HAP-1 (cell line): ENCODE data around the gene DRD2.
A peak's percentile ranks its signal among the peaks of the same experiment; 100 is the strongest.

ENCODE experiments used
- DNase-seq, 2 experiments: peaks; one replicate each; pipeline ENCODE4 v3.0.0-alpha.2; 2016 to 2020; ENCODE audit warnings: low spot score in 2 of 2
- H3K27me3 ChIP-seq: fragments of 250-450 bp; sonication (Bioruptor Pico); 2 replicates; pipeline ENCODE4 v1.5.1; 2020; ENCODE audit warnings: low read depth, mild to moderate bottlenecking, moderate library complexity
- H3K36me3 ChIP-seq: fragments of 250-450 bp; sonication (Bioruptor Pico); replicated peaks from 2 replicates; pipeline ENCODE4 v1.5.1; 2020; ENCODE audit warnings: mild to moderate bottlenecking
- H3K4me1 ChIP-seq: fragments of 250-450 bp; sonication (Bioruptor Pico); 2 replicates; pipeline ENCODE4 v1.5.1; 2020; ENCODE audit warnings: mild to moderate bottlenecking
- H3K4me3 ChIP-seq: fragments of 250-450 bp; sonication (Bioruptor Pico); 2 replicates; pipeline ENCODE4 v1.5.1; 2020; ENCODE audit warnings: mild to moderate bottlenecking, moderate library complexity
- H3K9me3 ChIP-seq: fragments of 250-450 bp; sonication (Bioruptor Pico); 2 replicates; pipeline ENCODE4 v1.5.1; 2020; ENCODE audit warnings: mild to moderate bottlenecking, moderate library complexity
- in situ Hi-C: fragments of 300-500 bp; cut with MboI; formaldehyde crosslinking; loops from 3 replicates; pipeline ENCODE4 v1.14.3; 2020; ENCODE audit warnings: low sequenced_read_pairs, inconsistent platforms, mixed read lengths

Gene DRD2

GRCh38 chr11:113504071-113504470, 28.9 kb upstream of the DRD2 start:
- H3K9me3 ChIP-seq = no peaks in the 10 kb centered on the region
- no peak overlapping the region for H3K4me3 ChIP-seq
- in situ Hi-C loops = no loop called here
- no peak for DNase-seq
- no peaks in the 10 kb centered on the region for H3K4me1 ChIP-seq
- H3K36me3 ChIP-seq = no peaks in the 10 kb centered on the region
- no peaks in the 10 kb centered on the region; the same call in 1 of the 2 replicates for H3K27me3 ChIP-seq

DNA sequence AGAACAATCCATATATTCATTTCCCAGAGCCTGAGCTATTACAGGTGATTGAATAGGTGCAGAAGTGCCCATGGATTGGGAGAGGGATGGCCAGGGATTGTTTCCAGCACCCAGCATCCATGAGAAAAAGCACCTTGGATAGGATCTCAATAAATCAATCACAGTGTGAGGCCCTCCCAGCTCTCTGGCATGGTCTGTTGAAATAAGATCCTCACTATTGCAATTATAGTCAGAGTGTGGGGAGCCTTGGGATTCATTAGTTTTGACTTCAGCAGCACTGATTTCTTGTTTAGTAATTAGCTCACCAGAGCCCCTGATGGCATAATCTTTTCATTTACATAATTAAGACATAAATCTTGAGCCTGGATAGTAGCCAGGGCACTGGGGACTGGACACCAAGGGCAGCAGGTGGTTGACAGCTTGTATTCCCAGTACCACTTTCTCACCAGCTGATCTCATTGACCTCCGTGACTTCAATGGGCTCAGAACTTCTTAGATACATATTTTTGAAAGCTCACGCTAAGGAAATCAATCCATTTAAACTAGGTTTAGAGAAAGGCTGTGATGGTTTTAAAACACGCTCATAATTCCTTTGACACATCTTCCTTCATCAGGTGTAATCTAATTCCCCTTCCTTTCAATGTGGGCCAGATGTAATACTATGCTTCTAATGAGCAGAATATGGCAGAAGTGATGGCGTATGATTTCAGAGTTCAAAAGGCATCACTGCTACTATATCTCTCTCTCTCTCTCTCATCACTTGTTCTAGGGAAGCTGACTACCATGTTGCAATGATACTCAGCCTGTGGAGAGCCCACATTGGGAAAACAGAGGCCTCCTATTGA, 22.1 kb upstream of the DRD2 start:
- Histone ChIP-seq H3K4me3 (no peak overlapping the region), H3K36me3 (no peaks in the 10 kb centered on the region), H3K9me3 (no peaks in the 10 kb centered on the region), H3K27me3 (peaks cover 2% of the 10 kb centered on the region), H3K4me1 (no peaks in the 10 kb centered on the region)
- DNase-seq = no peak
- in situ Hi-C loops = no loop called here

GRCh38 chr11:113496026-113496651, 20.9 kb upstream of the DRD2 start:
- no peaks in the 10 kb centered on the region for H3K9me3 ChIP-seq
- DNase-seq = no peak
- no peaks in the 10 kb centered on the region for H3K4me1 ChIP-seq
- no peaks in the 10 kb centered on the region for H3K36me3 ChIP-seq
- H3K4me3 ChIP-seq = no peak overlapping the region
- in situ Hi-C loops = no loop called here
- H3K27me3 ChIP-seq = peaks cover 2% of the 10 kb centered on the region; the same call in 1 of the 2 replicates

DNA sequence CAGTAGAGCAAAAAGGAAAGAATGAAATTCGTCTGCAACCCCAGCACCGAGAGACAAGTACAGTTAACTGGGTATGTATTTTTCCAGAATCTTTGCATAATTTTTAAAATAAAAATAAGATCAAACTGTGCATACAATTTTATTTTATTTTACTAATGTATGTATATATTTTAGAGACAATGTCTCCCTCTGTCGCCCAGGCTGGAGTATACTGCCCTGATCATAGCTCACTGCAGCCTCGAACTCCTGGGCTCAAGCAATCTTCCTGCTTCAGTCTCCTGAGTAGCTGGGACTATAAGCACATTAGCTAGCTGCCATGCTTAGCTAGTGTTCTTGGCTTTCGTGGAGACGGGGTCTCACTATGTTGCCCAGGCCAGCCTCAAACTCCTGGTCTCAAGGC, 18.8 kb upstream of the DRD2 start:
- in situ Hi-C loops = no loop called here
- Histone ChIP-seq H3K27me3 (peaks cover 2% of the 10 kb centered on the region; the same call in 1 of the 2 replicates), H3K9me3 (no peaks in the 10 kb centered on the region), H3K4me1 (no peaks in the 10 kb centered on the region), H3K36me3 (no peaks in the 10 kb centered on the region), H3K4me3 (no peak overlapping the region)
- no peak for DNase-seq

- in situ Hi-C loops = no loop called here
- Histone ChIP-seq H3K4me3 (no peak overlapping the region), H3K4me1 (no peaks in the 10 kb centered on the region), H3K9me3 (no peaks in the 10 kb centered on the region), H3K27me3 (peaks cover 2% of the 10 kb centered on the region; the same call in 1 of the 2 replicates), H3K36me3 (no peaks in the 10 kb centered on the region)
- no peak for DNase-seq
Measured at GRCh38 chr11:113493206-113493605, 18.0 kb upstream of the DRD2 start.

DNA sequence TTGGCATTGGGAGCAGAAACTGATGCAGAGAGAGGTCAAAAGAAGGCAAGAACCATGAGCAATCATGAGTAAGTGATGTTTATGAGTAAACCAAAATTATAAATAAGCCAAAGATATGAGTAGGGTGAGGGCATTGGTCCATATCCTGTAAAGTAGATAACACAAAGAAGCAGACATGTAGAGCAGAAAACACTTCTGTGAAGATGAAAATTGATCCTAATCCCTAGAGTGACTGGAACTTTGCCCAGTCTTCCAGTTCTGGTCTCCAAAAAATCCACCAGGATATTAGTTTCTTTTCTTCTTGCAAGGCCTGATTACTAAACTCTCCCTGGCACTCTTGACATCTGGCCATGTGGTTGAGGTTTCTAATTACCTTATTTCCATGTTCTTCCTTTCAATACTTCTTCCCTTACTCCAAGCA, 13.7 kb upstream of the DRD2 start:
- DNase-seq = no peak
- Histone ChIP-seq H3K4me3 (no peak overlapping the region), H3K4me1 (no peaks in the 10 kb centered on the region), H3K9me3 (no peaks in the 10 kb centered on the region), H3K36me3 (no peaks in the 10 kb centered on the region), H3K27me3 (peaks cover 2% of the 10 kb centered on the region; the same call in 1 of the 2 replicates)
- in situ Hi-C loops = no loop called here

DNA sequence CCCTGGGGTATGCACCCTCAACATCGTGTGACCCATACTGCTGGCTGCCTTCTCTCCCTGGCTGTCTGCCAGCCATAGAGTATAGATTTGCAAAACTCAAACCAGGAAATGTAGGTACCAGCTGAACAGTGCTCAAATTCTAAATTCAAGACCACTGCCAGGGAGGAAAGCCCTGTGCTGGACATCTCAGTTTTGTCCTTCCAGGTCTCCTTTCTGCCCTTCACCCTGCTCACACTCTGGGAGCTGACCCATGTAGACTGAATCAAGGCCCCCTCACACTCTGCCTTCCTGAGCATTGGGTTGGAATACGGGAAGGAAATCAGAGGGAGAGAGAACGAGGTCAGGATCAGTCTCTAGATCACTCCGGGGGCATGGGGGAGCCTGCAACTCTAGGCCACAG, 12.4 kb upstream of the DRD2 start:
- DNase-seq = no peak
- H3K27me3 ChIP-seq = no peaks in the 10 kb centered on the region
- H3K4me3 ChIP-seq = no peak overlapping the region
- in situ Hi-C loops = no loop called here
- H3K4me1 ChIP-seq = no peaks in the 10 kb centered on the region
- H3K9me3 ChIP-seq = no peaks in the 10 kb centered on the region
- H3K36me3 ChIP-seq = no peaks in the 10 kb centered on the region

- in situ Hi-C loops = no loop called here
- Histone ChIP-seq H3K27me3 (no peaks in the 10 kb centered on the region; the same call in 1 of the 2 replicates), H3K4me1 (no peaks in the 10 kb centered on the region), H3K9me3 (no peaks in the 10 kb centered on the region), H3K4me3 (no peak overlapping the region), H3K36me3 (no peaks in the 10 kb centered on the region)
- DNase-seq = no peak
Measured at GRCh38 chr11:113484223-113484622, 9.0 kb upstream of the DRD2 start.

GRCh38 chr11:113481672-113482071, 6.5 kb upstream of the DRD2 start:
- Histone ChIP-seq H3K4me3 (no peak overlapping the region), H3K9me3 (no peaks in the 10 kb centered on the region), H3K36me3 (no peaks in the 10 kb centered on the region), H3K4me1 (no peaks in the 10 kb centered on the region), H3K27me3 (no peaks in the 10 kb centered on the region; the same call in 1 of the 2 replicates)
- DNase-seq = no peak
- in situ Hi-C loops = no loop called here

- H3K27me3 ChIP-seq = no peaks in the 10 kb centered on the region; the same call in 1 of the 2 replicates
- in situ Hi-C loops = no loop called here
- no peak for DNase-seq
Measured at GRCh38 chr11:113481226-113481625, 6.0 kb upstream of the DRD2 start.

GRCh38 chr11:113477321-113477720, 2.1 kb upstream of the DRD2 start:
- in situ Hi-C loops = no loop called here
- Histone ChIP-seq H3K4me1 (no peaks in the 10 kb centered on the region), H3K36me3 (no peaks in the 10 kb centered on the region), H3K9me3 (no peaks in the 10 kb centered on the region), H3K27me3 (peaks cover 21% of the 10 kb centered on the region), H3K4me3 (no peak overlapping the region)
- no peak for DNase-seq

More at GRCh38 chr11:113481226-113481625, 6.0 kb upstream of the DRD2 start:
- Histone ChIP-seq H3K9me3 (no peaks in the 10 kb centered on the region), H3K4me1 (no peaks in the 10 kb centered on the region), H3K4me3 (no peak overlapping the region), H3K36me3 (no peaks in the 10 kb centered on the region)

DNA sequence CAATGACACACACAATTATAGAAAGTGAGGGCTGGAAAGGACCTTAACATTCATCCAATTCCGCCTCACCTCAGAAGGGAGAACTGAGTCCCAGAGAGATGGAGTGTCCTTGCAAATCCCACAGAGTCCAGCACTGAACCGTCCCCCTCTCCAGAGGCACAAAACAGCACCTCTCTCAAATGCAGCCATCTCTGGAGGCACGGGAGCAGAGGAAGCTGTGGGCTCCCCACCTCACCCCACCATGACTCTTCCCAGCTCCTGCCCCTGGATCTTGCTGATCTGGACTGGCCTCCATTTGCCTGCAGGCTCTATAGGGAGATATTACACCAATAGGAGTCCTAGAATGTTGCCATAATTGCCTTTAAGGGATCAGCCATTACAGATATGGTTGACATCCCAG, 1.4 kb upstream of the DRD2 start:
- H3K27me3 ChIP-seq = peaks cover 21% of the 10 kb centered on the region
- H3K4me3 ChIP-seq = no peak overlapping the region
- no peak for DNase-seq
- in situ Hi-C loops = no loop called here
- no peaks in the 10 kb centered on the region for H3K4me1 ChIP-seq
- no peaks in the 10 kb centered on the region for H3K9me3 ChIP-seq
- no peaks in the 10 kb centered on the region for H3K36me3 ChIP-seq

DNA sequence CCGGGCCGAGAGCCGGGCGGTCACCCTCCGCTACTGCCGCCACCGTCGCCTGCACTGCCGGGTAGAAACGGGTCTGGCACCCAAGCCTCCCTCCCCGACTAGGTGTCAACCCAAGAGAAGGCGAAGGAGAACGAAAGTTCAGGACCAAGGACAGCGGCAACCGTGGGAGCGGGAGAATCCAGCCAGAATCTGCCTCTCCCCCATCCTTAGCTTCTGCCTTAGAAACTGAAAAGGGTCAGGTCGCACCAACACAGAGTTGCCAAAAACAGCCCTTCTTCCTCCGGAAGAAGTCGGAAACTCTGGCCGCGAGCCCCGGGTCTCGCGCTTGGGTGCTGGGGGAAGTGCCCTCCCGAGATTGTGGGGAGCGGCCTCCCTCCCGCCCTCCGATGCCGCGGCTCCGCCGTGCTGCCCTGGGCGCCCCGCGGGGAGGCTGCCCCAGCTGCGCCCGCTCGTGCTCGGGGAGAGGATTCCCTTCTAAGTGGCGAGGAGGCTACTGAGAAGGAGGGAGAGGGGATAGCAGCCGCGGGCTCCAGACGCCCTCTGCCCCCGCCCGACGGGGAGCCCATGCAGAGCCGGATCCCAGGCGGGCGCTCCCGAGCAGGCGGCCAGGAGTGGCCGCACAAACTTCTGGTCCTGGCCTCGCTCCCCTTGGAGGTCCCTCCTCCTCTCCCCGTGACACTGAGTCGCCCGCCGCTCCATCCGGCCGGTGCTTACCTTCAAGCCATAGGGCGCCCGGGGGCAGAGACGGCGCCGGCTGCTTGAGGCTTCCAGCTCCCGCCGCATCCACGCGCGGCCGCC, 637 bp downstream of the DRD2 start:
- Histone ChIP-seq H3K27me3 (peaks cover 21% of the 10 kb centered on the region), H3K4me3 (no peak overlapping the region), H3K9me3 (no peaks in the 10 kb centered on the region), H3K4me1 (no peaks in the 10 kb centered on the region), H3K36me3 (no peaks in the 10 kb centered on the region)
- peak; percentile 37 to 85 for DNase-seq
- in situ Hi-C loops = no loop called here

GRCh38 chr11:113473983-113474361, 1.2 kb downstream of the DRD2 start:
- Histone ChIP-seq H3K4me3 (no peak overlapping the region), H3K36me3 (no peaks in the 10 kb centered on the region), H3K4me1 (no peaks in the 10 kb centered on the region), H3K9me3 (no peaks in the 10 kb centered on the region), H3K27me3 (peaks cover 21% of the 10 kb centered on the region)
- DNase-seq = no peak
- in situ Hi-C loops = no loop called here
